HepG2 (cell line): ENCODE data around the gene RRBP1. TPM values are rescaled to one million over a fixed set of nuclear protein-coding genes. Genes with fewer than 3 reads are reported as not detected.

Experiments
- ELF1 ChIP-seq: sonication (generic); formaldehyde crosslinking; IDR thresholded peaks from 2 replicates; pipeline ENCODE4 v1.4.0; 2020; ENCODE audit warnings: missing genetic modification reagents
- HOXA5 ChIP-seq: sonication (generic); formaldehyde crosslinking; IDR thresholded peaks from 2 replicates; pipeline ENCODE4 v1.4.0; 2020; ENCODE audit warnings: missing genetic modification reagents
- IKZF1 ChIP-seq: fragments of 450-650 bp; IDR thresholded peaks from 2 replicates; pipeline ENCODE4 v1.7.1; 2016
- IKZF4 ChIP-seq: sonication (generic); formaldehyde crosslinking; IDR thresholded peaks from 2 replicates; pipeline ENCODE4 v1.5.1; 2020; ENCODE audit warnings: borderline replicate concordance, mild to moderate bottlenecking, low read depth, missing genetic modification reagents; ENCODE audit errors: not compliant biosample characterization
- KMT2A ChIP-seq: sonication (generic); formaldehyde crosslinking; IDR thresholded peaks from 2 replicates; pipeline ENCODE4 v1.4.0; 2020; ENCODE audit warnings: missing genetic modification reagents
- MBD4 ChIP-seq: IDR thresholded peaks from 2 replicates; pipeline ENCODE4 v1.6.1; 2012; ENCODE audit warnings: low read length, inconsistent platforms, borderline replicate concordance
- NFKB2 ChIP-seq: sonication (generic); formaldehyde crosslinking; IDR thresholded peaks from 2 replicates; pipeline ENCODE4 v1.4.0; 2020; ENCODE audit warnings: missing genetic modification reagents, borderline replicate concordance
- NPAS2 ChIP-seq: sonication (generic); formaldehyde crosslinking; IDR thresholded peaks from 2 replicates; pipeline ENCODE4 v1.8.0; 2022; ENCODE audit warnings: mild to moderate bottlenecking, missing genetic modification reagents, borderline replicate concordance
- YY1 ChIP-seq: IDR thresholded peaks from 2 replicates; pipeline ENCODE4 v1.6.1; 2011; ENCODE audit warnings: low read length, low read depth, moderate library complexity, mild to moderate bottlenecking; ENCODE audit not compliant: insufficient read depth, insufficient replicate concordance
- ZMYM4 ChIP-seq: sonication (generic); formaldehyde crosslinking; IDR thresholded peaks from 2 replicates; pipeline ENCODE4 v1.8.1; 2023; ENCODE audit warnings: mild to moderate bottlenecking, missing genetic modification reagents
- ZNF446 ChIP-seq: sonication (generic); formaldehyde crosslinking; IDR thresholded peaks from 2 replicates; pipeline ENCODE4 v1.5.0; 2020; ENCODE audit warnings: mild to moderate bottlenecking, missing genetic modification reagents
- ZNF549 ChIP-seq: sonication (generic); formaldehyde crosslinking; IDR thresholded peaks from 2 replicates; pipeline ENCODE4 v1.5.0; 2020; ENCODE audit warnings: missing genetic modification reagents
- ZNF768 ChIP-seq: sonication (generic); formaldehyde crosslinking; IDR thresholded peaks from 2 replicates; pipeline ENCODE4 v1.4.0; 2020; ENCODE audit warnings: missing genetic modification reagents
- ZNF773 ChIP-seq: sonication (generic); formaldehyde crosslinking; IDR thresholded peaks from 2 replicates; pipeline ENCODE4 v1.4.0; 2020; ENCODE audit warnings: missing genetic modification reagents, borderline replicate concordance
- ZSCAN21 ChIP-seq: sonication (generic); formaldehyde crosslinking; IDR thresholded peaks from 2 replicates; pipeline ENCODE4 v1.8.0; 2022; ENCODE audit warnings: mild to moderate bottlenecking, missing genetic modification reagents, moderate library complexity, borderline replicate concordance
- ZZZ3 ChIP-seq: sonication (generic); formaldehyde crosslinking; IDR thresholded peaks from 2 replicates; pipeline ENCODE4 v1.4.0; 2020; ENCODE audit warnings: missing genetic modification reagents, mild to moderate bottlenecking, borderline replicate concordance
- polyA plus RNA-seq, 8 experiments: library from polyadenylated mRNA; depleted of rRNA in 3 of 8; stranded (reverse) in 7 of 8; unstranded in 1 of 8; fragments of >200 nt; fragmentation: Illumina TruSeq in 4 of 8; extraction: Trizol in 4 of 8; gene quantifications; 2 replicates each; pipeline versions ENCODE4 v1.2.1 to v1.2.3, GENCODE V29; 2011 to 2016; ENCODE audit warnings: low read depth in 4 of 8, missing spikeins in 1 of 8, mixed read lengths in 1 of 8; ENCODE audit not compliant: insufficient read depth in 1 of 8
- total RNA-seq, 5 experiments: library from RNA; depleted of rRNA; stranded (reverse); fragments of >200 nt; fragmentation: Illumina TruSeq; extraction: Trizol; gene quantifications; 2 replicates each; pipeline ENCODE4 v1.2.3, GENCODE V29; 2016; ENCODE audit warnings: low read depth in 1 of 5
- TF ChIP-seq, protein P1 (sequence below): sonication (generic); formaldehyde crosslinking; IDR thresholded peaks from 2 replicates; pipeline ENCODE4 v1.5.0; 2020; ENCODE audit warnings: missing genetic modification reagents
- TF ChIP-seq, protein P2 (sequence below): sonication (generic); formaldehyde crosslinking; IDR thresholded peaks from 2 replicates; pipeline ENCODE4 v1.4.0; 2020; ENCODE audit warnings: mild to moderate bottlenecking, low read depth, missing genetic modification reagents
- TF ChIP-seq, protein P3 (sequence below): sonication (generic); formaldehyde crosslinking; IDR thresholded peaks from 2 replicates; pipeline ENCODE4 v1.4.0; 2020; ENCODE audit warnings: missing genetic modification reagents
- TF ChIP-seq, protein P4 (sequence below): sonication (generic); formaldehyde crosslinking; IDR thresholded peaks from 2 replicates; pipeline ENCODE4 v1.8.0; 2022; ENCODE audit warnings: mild to moderate bottlenecking, missing genetic modification reagents; ENCODE audit not compliant: insufficient replicate concordance
- TF ChIP-seq, protein P5 (sequence below): sonication (generic); formaldehyde crosslinking; IDR thresholded peaks from 2 replicates; pipeline ENCODE4 v1.4.0; 2020; ENCODE audit warnings: missing genetic modification reagents

The RRBP1 gene
- total and polyA plus RNA-seq, 2 of the 13 experiments (the other 11 are each of a cell fraction or from before 2014, with no cell fraction given): 150 to 222 TPM

DNA sequence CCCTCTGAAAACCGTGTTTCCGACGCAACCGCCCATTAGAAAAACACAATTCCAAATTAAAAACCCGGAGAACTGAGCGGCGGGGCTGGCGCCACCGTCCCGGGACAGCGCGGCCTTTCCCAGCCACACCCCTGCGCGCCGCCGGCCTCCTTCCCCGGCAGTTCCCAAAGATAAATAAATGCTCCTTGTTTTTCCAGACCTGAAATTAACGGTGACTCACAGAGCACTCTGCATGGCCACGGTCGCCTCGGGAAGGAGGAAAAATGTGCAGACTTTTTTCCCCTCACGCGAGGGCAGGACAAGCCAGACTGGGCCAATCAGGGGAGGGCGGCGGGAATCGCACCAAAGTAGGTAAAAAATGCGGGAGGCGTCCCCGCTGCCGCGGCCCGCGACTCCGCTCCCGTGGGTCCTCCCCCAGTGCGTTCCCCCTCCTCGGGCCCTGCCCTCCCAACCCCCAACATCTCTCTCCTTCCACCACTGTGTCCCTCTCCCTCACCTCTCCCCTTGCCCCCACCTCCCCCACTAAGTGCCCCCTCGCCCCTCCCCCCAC, 113.0 kb downstream of the RRBP1 start (continued):
- TF ChIP-seq, protein P1, sequence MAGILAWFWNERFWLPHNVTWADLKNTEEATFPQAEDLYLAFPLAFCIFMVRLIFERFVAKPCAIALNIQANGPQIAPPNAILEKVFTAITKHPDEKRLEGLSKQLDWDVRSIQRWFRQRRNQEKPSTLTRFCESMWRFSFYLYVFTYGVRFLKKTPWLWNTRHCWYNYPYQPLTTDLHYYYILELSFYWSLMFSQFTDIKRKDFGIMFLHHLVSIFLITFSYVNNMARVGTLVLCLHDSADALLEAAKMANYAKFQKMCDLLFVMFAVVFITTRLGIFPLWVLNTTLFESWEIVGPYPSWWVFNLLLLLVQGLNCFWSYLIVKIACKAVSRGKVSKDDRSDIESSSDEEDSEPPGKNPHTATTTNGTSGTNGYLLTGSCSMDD (CRISPR knock-in tag): no peak
- TF ChIP-seq ZMYM4 (CRISPR knock-in tag): peak; percentile 20; the same call in 1 of the 2 replicates
- TF ChIP-seq ZNF446 (CRISPR knock-in tag): no peak
- no peak for TF ChIP-seq IKZF1
- TF ChIP-seq IKZF4 (CRISPR knock-in tag): no peak
- TF ChIP-seq, protein P2, sequence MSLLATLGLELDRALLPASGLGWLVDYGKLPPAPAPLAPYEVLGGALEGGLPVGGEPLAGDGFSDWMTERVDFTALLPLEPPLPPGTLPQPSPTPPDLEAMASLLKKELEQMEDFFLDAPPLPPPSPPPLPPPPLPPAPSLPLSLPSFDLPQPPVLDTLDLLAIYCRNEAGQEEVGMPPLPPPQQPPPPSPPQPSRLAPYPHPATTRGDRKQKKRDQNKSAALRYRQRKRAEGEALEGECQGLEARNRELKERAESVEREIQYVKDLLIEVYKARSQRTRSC (CRISPR knock-in tag): peak; percentile 37; the same call in 1 of the 2 replicates
- TF ChIP-seq ZZZ3 (CRISPR knock-in tag): no peak
- TF ChIP-seq ZNF773 (CRISPR knock-in tag): peak; percentile 58; the same call in 1 of the 2 replicates
- TF ChIP-seq NFKB2: peak; percentile 86
- peak; percentile 29 for TF ChIP-seq YY1
- no peak for TF ChIP-seq ELF1
- peak; percentile 47; the same call in 1 of the 2 replicates for TF ChIP-seq ZNF768 (CRISPR knock-in tag)
- TF ChIP-seq HOXA5: peak; percentile 72
- TF ChIP-seq, protein P3, sequence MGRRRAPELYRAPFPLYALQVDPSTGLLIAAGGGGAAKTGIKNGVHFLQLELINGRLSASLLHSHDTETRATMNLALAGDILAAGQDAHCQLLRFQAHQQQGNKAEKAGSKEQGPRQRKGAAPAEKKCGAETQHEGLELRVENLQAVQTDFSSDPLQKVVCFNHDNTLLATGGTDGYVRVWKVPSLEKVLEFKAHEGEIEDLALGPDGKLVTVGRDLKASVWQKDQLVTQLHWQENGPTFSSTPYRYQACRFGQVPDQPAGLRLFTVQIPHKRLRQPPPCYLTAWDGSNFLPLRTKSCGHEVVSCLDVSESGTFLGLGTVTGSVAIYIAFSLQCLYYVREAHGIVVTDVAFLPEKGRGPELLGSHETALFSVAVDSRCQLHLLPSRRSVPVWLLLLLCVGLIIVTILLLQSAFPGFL (CRISPR knock-in tag): no peak
- TF ChIP-seq, protein P4, sequence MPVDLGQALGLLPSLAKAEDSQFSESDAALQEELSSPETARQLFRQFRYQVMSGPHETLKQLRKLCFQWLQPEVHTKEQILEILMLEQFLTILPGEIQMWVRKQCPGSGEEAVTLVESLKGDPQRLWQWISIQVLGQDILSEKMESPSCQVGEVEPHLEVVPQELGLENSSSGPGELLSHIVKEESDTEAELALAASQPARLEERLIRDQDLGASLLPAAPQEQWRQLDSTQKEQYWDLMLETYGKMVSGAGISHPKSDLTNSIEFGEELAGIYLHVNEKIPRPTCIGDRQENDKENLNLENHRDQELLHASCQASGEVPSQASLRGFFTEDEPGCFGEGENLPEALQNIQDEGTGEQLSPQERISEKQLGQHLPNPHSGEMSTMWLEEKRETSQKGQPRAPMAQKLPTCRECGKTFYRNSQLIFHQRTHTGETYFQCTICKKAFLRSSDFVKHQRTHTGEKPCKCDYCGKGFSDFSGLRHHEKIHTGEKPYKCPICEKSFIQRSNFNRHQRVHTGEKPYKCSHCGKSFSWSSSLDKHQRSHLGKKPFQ (CRISPR knock-in tag): no peak
- no peak for TF ChIP-seq ZNF549 (CRISPR knock-in tag)
- no peak for TF ChIP-seq MBD4
- no peak for TF ChIP-seq ZSCAN21 (CRISPR knock-in tag)
- peak; percentile 74 for TF ChIP-seq KMT2A (CRISPR knock-in tag)
- TF ChIP-seq, protein P5, sequence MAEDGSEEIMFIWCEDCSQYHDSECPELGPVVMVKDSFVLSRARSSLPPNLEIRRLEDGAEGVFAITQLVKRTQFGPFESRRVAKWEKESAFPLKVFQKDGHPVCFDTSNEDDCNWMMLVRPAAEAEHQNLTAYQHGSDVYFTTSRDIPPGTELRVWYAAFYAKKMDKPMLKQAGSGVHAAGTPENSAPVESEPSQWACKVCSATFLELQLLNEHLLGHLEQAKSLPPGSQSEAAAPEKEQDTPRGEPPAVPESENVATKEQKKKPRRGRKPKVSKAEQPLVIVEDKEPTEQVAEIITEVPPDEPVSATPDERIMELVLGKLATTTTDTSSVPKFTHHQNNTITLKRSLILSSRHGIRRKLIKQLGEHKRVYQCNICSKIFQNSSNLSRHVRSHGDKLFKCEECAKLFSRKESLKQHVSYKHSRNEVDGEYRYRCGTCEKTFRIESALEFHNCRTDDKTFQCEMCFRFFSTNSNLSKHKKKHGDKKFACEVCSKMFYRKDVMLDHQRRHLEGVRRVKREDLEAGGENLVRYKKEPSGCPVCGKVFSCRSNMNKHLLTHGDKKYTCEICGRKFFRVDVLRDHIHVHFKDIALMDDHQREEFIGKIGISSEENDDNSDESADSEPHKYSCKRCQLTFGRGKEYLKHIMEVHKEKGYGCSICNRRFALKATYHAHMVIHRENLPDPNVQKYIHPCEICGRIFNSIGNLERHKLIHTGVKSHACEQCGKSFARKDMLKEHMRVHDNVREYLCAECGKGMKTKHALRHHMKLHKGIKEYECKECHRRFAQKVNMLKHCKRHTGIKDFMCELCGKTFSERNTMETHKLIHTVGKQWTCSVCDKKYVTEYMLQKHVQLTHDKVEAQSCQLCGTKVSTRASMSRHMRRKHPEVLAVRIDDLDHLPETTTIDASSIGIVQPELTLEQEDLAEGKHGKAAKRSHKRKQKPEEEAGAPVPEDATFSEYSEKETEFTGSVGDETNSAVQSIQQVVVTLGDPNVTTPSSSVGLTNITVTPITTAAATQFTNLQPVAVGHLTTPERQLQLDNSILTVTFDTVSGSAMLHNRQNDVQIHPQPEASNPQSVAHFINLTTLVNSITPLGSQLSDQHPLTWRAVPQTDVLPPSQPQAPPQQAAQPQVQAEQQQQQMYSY (CRISPR knock-in tag): peak; percentile 82
- TF ChIP-seq NPAS2 (CRISPR knock-in tag): no peak
